IgD-negative memory B cell (primary cell): ENCODE results near the gene SLC15A1. TPM values are rescaled to one million over a fixed set of nuclear protein-coding genes. Genes with fewer than 3 reads are reported as not detected.
A peak's percentile ranks its signal among the peaks of the same experiment; 100 is the strongest.
"Not testable (repeated sequence)": the region's sequence is repeated elsewhere in the genome, so short reads cannot be mapped to it uniquely, and the experiment has no call there.

Source experiments
- H3K27ac Mint-ChIP-seq, 3 donors: one replicate each; pipeline ENCODE4 v1.8.0; 2020 to 2022; ENCODE audit warnings: mild to moderate bottlenecking in 3 of 3, mixed read lengths in 3 of 3, moderate library complexity in 1 of 3
- H3K27me3 Mint-ChIP-seq: one replicate; pipeline ENCODE4 v1.8.0; 2021; ENCODE audit warnings: mixed read lengths
- H3K36me3 Mint-ChIP-seq: one replicate; pipeline ENCODE4 v1.8.0; 2020; ENCODE audit warnings: mild to moderate bottlenecking, mixed read lengths
- H3K4me1 Mint-ChIP-seq, 3 donors: one replicate each; pipeline ENCODE4 v1.8.0; 2020 to 2022; ENCODE audit warnings: mixed read lengths in 3 of 3, mild to moderate bottlenecking in 1 of 3
- H3K4me3 Mint-ChIP-seq, 4 donors: one replicate each; pipeline ENCODE4 v1.8.0; 2020 to 2022; ENCODE audit warnings: mild to moderate bottlenecking in 4 of 4, mixed read lengths in 4 of 4, moderate library complexity in 3 of 4
- H3K9me3 Mint-ChIP-seq, 3 donors: one replicate each; pipeline ENCODE4 v1.8.0; 2020 to 2021; ENCODE audit warnings: mixed read lengths in 3 of 3, mild to moderate bottlenecking in 1 of 3
- polyA plus RNA-seq: library from polyadenylated mRNA; unstranded; fragments of 300-500 nt; fragmentation: Illumina TruSeq; gene quantifications from one replicate; pipeline ENCODE4 v1.2.3, GENCODE V29; 2021

SLC15A1 gene
- polyA plus RNA-seq, 1 donor from 2014 or later, result not detected

DNA sequence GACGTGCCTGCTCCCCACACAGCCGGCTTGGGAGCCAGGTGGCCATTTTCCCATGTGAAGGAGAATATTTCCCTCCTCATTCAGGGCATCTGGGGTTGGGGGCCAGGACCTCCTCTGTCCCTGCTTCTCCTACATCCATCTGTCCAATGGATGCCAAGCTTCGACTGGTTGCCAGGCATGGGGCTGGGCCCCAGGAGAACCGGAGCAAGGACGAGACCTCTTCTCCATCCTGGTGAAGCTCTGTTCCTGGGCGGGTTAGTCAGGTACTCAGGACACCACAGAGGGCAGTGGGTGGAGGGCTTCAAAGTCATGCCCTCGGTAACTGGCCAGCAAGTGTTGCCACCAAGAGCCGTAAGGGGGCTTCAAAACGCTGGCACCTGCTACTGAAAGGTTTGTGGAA is 22.3 kb upstream of the SLC15A1 start:
- Mint-ChIP-seq H3K4me1 (peaks cover 0 to 2% (median 0%) of the 10 kb centered on the region in 3 donors), H3K4me3 (no peak overlapping the region), H3K27ac (no peak overlapping the region), H3K9me3 (peaks cover 0 to 3% (median 0%) of the 10 kb centered on the region in 3 donors), H3K36me3 (no peaks in the 10 kb centered on the region), H3K27me3 (peaks cover 6% of the 10 kb centered on the region)

- Mint-ChIP-seq H3K9me3 (peaks cover 0 to 3% (median 2%) of the 10 kb centered on the region in 3 donors), H3K4me1 (peaks cover 0 to 2% (median 0%) of the 10 kb centered on the region in 3 donors), H3K27me3 (peaks cover 6% of the 10 kb centered on the region), H3K27ac (no peak overlapping the region), H3K4me3 (no peak overlapping the region), H3K36me3 (no peaks in the 10 kb centered on the region)
These were observed 21.4 kb upstream of the SLC15A1 start for GRCh38 chr13:98773921-98774320.

DNA sequence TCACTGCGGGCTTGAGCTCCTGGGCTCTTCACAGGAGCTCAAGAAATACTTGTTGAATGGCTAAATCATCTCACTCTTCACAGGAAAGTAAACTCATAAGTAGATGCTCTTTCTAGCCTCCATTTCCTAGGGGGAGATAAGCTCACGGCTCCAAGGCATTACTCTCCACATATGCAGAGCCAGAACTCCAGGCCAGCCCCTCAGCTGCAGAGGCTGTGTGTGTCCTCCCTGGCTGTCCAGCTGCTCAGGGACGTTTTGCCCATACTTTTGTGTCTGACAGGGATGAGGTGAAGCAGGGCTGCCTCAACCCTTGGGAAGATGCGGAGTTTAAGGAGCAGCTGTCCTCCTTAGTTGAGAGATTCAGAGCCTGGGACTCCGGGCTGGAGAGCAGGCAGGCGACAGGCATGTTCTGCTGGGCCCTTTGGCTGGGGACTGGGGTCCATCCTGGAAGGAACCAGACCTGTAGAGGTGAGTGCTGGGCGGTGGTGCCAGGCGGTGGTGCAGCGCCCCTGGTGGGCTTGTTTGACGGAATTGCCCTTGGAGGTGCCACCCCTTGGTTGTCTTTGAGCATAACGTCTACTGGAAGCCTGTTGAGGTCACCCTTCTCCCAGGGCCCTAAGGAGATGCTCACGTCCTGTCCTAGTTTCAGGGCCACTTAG is 20.5 kb upstream of the SLC15A1 start:
- Mint-ChIP-seq H3K9me3 (peaks cover 0 to 3% (median 2%) of the 10 kb centered on the region in 3 donors), H3K4me1 (peaks cover 0 to 2% (median 0%) of the 10 kb centered on the region in 3 donors), H3K27ac (no peak overlapping the region), H3K27me3 (peaks cover 3% of the 10 kb centered on the region), H3K36me3 (no peaks in the 10 kb centered on the region), H3K4me3 (peak overlapping the region in 1 of 4 donors; percentile 59)

- Mint-ChIP-seq H3K9me3 (peaks cover 0 to 2% (median 0%) of the 10 kb centered on the region in 3 donors), H3K4me1 (peaks cover 0 to 2% (median 0%) of the 10 kb centered on the region in 3 donors), H3K27ac (no peak overlapping the region), H3K4me3 (no peak overlapping the region), H3K27me3 (peaks cover 2% of the 10 kb centered on the region), H3K36me3 (no peaks in the 10 kb centered on the region)
These were observed 19.6 kb upstream of the SLC15A1 start for GRCh38 chr13:98771838-98772611.

GRCh38 chr13:98769736-98770135 is 17.3 kb upstream of the SLC15A1 start:
- no peak overlapping the region for H3K27ac Mint-ChIP-seq
- H3K9me3 Mint-ChIP-seq, result peaks cover 0 to 2% (median 0%) of the 10 kb centered on the region in 3 donors
- H3K36me3 Mint-ChIP-seq, result no peaks in the 10 kb centered on the region
- H3K4me1 Mint-ChIP-seq, result no peaks in the 10 kb centered on the region
- H3K4me3 Mint-ChIP-seq, result no peak overlapping the region
- H3K27me3 Mint-ChIP-seq, result peaks cover 5% of the 10 kb centered on the region

DNA sequence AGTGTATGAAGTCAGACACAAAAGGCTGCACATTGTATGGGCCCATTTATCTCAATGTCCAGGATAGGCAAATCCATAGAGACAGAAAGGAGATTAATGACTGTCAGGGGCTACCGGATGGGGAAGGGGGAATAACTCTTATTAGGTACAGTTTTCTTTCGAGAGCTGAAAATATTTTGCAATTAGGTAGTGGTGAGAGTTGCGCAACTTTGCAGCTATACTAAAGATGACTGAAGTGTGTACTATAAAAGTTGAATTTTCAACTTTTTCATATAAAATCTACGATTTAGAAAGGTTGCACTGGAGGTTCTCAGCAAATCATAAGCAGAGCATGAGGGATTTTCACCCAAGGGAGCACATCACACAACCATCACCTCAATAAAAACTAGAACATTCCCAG is 16.1 kb upstream of the SLC15A1 start:
- Mint-ChIP-seq H3K27me3 (peaks cover 5% of the 10 kb centered on the region), H3K4me1 (no peaks in the 10 kb centered on the region), H3K9me3 (peaks cover 0 to 2% (median 0%) of the 10 kb centered on the region in 3 donors), H3K4me3 (no peak overlapping the region), H3K36me3 (no peaks in the 10 kb centered on the region), H3K27ac (no peak overlapping the region)

GRCh38 chr13:98766697-98767096 is 14.2 kb upstream of the SLC15A1 start:
- Mint-ChIP-seq H3K27ac (no peak overlapping the region), H3K4me1 (no peaks in the 10 kb centered on the region), H3K36me3 (no peaks in the 10 kb centered on the region), H3K27me3 (peaks cover 5% of the 10 kb centered on the region), H3K4me3 (no peak overlapping the region), H3K9me3 (peaks cover 0 to 2% (median 2%) of the 10 kb centered on the region in 3 donors)

GRCh38 chr13:98765996-98766519 is 13.6 kb upstream of the SLC15A1 start:
- Mint-ChIP-seq H3K4me3 (no peak overlapping the region), H3K9me3 (peaks cover 2 to 4% (median 2%) of the 10 kb centered on the region in 3 donors)

DNA sequence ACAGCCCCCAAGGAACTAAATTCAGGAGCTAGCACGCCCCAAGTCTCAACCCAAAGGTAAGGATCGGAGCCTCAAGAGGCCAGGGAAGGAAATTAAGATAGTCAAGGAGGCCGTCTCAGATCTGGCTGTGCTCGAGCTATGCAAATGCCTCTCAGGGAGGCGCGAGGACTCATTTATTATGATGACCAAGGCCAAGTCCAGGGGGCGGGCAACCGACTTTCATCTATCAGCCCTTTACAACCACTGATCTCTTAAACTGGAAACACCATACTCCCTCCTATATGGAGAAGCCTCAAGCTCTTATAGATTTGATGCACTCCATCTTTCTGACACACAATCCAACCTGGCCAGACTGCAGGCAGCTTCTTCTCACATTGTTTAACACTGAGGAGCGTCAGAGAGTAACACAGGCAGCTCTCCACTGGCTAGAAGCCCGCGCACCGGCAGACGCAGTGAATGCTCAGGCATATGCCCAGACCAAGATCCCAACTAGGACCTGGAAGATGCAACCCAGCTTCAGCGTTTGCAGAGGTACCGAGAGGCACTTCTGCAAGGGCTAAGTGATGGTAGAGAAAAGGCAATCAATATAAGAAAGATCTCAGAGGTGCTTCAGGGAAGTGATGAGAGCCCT is 9.6 kb upstream of the SLC15A1 start:
- Mint-ChIP-seq H3K36me3 (peaks cover 2% of the 10 kb centered on the region), H3K9me3 (peaks cover 2 to 6% (median 5%) of the 10 kb centered on the region in 3 donors), H3K27ac (no peak overlapping the region), H3K4me3 (no peak overlapping the region), H3K27me3 (peaks cover 8% of the 10 kb centered on the region), H3K4me1 (peaks cover 0 to 3% (median 0%) of the 10 kb centered on the region in 3 donors)

More at GRCh38 chr13:98765996-98766519, 13.6 kb upstream of the SLC15A1 start:
- no peak overlapping the region for H3K27ac Mint-ChIP-seq
- no peaks in the 10 kb centered on the region for H3K36me3 Mint-ChIP-seq
- peaks cover 5% of the 10 kb centered on the region for H3K27me3 Mint-ChIP-seq
- H3K4me1 Mint-ChIP-seq, result peaks cover 0 to 3% (median 0%) of the 10 kb centered on the region in 3 donors

- peaks cover 0 to 3% (median 0%) of the 10 kb centered on the region in 3 donors for H3K4me1 Mint-ChIP-seq
- H3K27me3 Mint-ChIP-seq, result peaks cover 6% of the 10 kb centered on the region
- peaks cover 2% of the 10 kb centered on the region for H3K36me3 Mint-ChIP-seq
- H3K27ac Mint-ChIP-seq, result no peak overlapping the region
- peaks cover 2 to 6% (median 5%) of the 10 kb centered on the region in 3 donors for H3K9me3 Mint-ChIP-seq
- H3K4me3 Mint-ChIP-seq, result peak overlapping the region in 3 of 4 donors; percentile 14 to 54 (median 26)
These were observed 8.9 kb upstream of the SLC15A1 start for GRCh38 chr13:98761126-98761985.

DNA sequence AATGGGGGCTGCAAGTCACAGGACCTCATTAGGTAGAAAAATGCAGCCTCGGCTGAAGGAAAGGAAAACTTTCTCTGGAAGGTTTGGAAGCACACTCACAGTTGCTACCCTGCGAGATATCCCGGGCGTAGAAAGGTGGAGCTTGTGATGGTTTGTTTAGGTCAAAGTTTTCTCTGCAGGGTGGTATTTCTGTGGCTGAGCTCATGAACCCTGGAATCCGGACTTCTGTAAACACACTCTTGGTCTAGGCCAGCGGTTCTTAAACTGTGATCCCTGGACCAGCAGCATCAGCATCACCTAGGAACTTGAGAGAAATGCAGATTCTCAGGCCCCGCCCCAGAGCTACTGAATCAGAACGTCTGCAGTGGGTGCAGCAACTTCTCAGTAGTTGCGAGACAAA is 3.3 kb upstream of the SLC15A1 start:
- Mint-ChIP-seq H3K27me3 (peaks cover 29% of the 10 kb centered on the region), H3K4me1 (peaks cover 0 to 2% (median 0%) of the 10 kb centered on the region in 3 donors), H3K4me3 (no peak overlapping the region), H3K27ac (no peak overlapping the region), H3K9me3 (peaks cover 6 to 7% (median 6%) of the 10 kb centered on the region in 3 donors), H3K36me3 (peaks cover 2% of the 10 kb centered on the region)

- no peak overlapping the region for H3K4me3 Mint-ChIP-seq
- peaks cover 34% of the 10 kb centered on the region for H3K27me3 Mint-ChIP-seq
- H3K36me3 Mint-ChIP-seq, result no peaks in the 10 kb centered on the region
- H3K9me3 Mint-ChIP-seq, result peaks cover 6 to 7% (median 6%) of the 10 kb centered on the region in 3 donors
- no peak overlapping the region for H3K27ac Mint-ChIP-seq
- H3K4me1 Mint-ChIP-seq, result peaks cover 0 to 2% (median 0%) of the 10 kb centered on the region in 3 donors
These were observed 2.6 kb upstream of the SLC15A1 start for GRCh38 chr13:98755116-98755515.

DNA sequence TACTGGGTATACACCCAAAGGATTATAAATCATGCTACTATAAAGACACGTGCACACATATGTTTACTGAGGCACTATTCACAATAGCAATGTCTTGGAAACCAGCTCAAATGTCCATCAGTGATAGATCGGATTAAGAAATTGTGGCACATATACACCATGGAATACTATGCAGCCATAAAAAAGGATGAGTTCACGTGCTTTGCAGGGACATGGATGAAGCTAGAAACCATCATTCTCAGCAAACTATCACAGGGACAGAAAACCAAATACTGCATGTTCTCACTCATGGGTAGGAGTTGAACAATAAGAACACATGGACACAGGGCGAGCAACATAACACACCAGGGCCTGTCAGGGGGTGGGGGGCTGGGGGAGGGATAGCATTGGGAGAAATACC is 2.0 kb upstream of the SLC15A1 start:
- H3K27ac Mint-ChIP-seq, result not testable (repeated sequence)

DNA sequence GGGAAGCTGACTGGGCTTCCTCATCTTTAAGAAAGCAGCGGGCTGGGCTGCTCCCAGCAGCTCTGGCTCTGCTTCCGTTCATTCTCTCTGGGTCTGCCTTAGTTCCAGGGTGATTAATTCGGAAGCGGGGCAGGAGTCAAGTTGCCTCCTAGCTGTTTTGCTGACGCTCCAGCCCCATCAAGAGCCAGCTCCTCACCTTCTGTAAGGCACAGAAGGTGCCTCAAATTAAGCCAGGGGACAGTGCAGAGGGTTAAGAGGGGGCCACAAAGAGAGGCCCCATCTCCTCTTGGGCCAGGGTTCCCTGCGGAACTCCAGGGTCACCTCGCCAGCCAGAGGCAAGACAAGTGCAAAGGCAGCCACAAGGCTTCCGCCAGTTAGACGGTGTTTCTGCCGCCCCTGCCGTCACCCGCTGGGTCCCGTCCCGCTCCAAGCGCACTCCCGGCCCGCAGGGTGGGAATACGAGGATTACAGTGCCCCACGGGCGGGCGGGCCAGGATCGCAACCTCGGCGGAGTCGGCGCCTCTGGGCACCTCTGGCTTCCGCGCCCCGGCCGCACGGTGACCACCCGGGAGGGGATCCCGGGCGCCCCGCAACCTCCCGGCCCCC is 508 bp downstream of the SLC15A1 start:
- Mint-ChIP-seq H3K27me3 (peaks cover 38% of the 10 kb centered on the region), H3K4me1 (peaks cover 0 to 2% (median 0%) of the 10 kb centered on the region in 3 donors), H3K27ac (no peak overlapping the region), H3K4me3 (no peak overlapping the region), H3K9me3 (peaks cover 4 to 7% (median 6%) of the 10 kb centered on the region in 3 donors), H3K36me3 (no peaks in the 10 kb centered on the region)

More for the DNA sequence above, 2.0 kb upstream of the SLC15A1 start:
- H3K27me3 Mint-ChIP-seq, result peaks cover 38% of the 10 kb centered on the region
- H3K36me3 Mint-ChIP-seq, H3K4me1 Mint-ChIP-seq, H3K9me3 Mint-ChIP-seq, H3K4me3 Mint-ChIP-seq: not testable (repeated sequence)
